22Rv1 (cell line): ENCODE results near the gene WHRN.

Experiments
- ZFX ChIP-seq: fragments of 450-650 bp; IDR thresholded peaks from 2 replicates; pipeline ENCODE4 v1.6.1; 2017; ENCODE audit warnings: antibody characterized with exemption, borderline replicate concordance
- TF ChIP-seq, protein P1 (sequence below): fragments of 450-650 bp; IDR thresholded peaks from 2 replicates; pipeline ENCODE4 v1.5.1; 2017; ENCODE audit warnings: mild to moderate bottlenecking

GRCh38 chr9:114516913-114517312 lies 11.6 kb upstream of the WHRN start:
- TF ChIP-seq, protein P1, sequence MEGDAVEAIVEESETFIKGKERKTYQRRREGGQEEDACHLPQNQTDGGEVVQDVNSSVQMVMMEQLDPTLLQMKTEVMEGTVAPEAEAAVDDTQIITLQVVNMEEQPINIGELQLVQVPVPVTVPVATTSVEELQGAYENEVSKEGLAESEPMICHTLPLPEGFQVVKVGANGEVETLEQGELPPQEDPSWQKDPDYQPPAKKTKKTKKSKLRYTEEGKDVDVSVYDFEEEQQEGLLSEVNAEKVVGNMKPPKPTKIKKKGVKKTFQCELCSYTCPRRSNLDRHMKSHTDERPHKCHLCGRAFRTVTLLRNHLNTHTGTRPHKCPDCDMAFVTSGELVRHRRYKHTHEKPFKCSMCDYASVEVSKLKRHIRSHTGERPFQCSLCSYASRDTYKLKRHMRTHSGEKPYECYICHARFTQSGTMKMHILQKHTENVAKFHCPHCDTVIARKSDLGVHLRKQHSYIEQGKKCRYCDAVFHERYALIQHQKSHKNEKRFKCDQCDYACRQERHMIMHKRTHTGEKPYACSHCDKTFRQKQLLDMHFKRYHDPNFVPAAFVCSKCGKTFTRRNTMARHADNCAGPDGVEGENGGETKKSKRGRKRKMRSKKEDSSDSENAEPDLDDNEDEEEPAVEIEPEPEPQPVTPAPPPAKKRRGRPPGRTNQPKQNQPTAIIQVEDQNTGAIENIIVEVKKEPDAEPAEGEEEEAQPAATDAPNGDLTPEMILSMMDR, result no peak
- TF ChIP-seq ZFX, result no peak
